ENCODE measurements around the gene UXS1.

GRCh38 chr2:106127776-106128268 lies 66.3 kb downstream of the UXS1 start:
- TF ChIP-seq CTCF (IDR thresholded peaks at IDR 0.05) (no peak), POLR2A (IDR thresholded peaks at IDR 0.05; ENCODE audit: low read depth) (no peak), POLR2AphosphoS5 (IDR thresholded peaks at IDR 0.05) (no peak), EP300 (IDR thresholded peaks at IDR 0.05) (no peak)
